Naive thymus-derived CD4-positive, alpha-beta T cell (primary cell): ENCODE data around the gene PHEX. TPM values are rescaled to one million over a fixed set of nuclear protein-coding genes. Genes with fewer than 3 reads are reported as not detected.

Source experiments
- polyA plus RNA-seq, 2 donors: library from polyadenylated mRNA; unstranded; fragments of 300-500 nt; fragmentation: Illumina TruSeq; gene quantifications; one replicate each; pipeline ENCODE4 v1.2.3, GENCODE V29; 2021
- total RNA-seq, 6 experiments: library from RNA in 5 of 6; stranded (reverse) in 5 of 6; gene quantifications; 1 replicate in 5 of 6; 2 replicates in 1 of 6; pipeline ENCODE4 v1.2.3 and lab custom pipeline; 2021 to 2026

Gene PHEX
- total and polyA plus RNA-seq, 7 experiments from 2014 or later, result 0.08 to 0.32 (median 0.12) TPM; not detected in 2

Other genes starting within 250 kb of the PHEX start
- gene MBTPS2, start 192.7 kb upstream of the PHEX start, total RNA-seq, result 1 to 10 TPM; 5.2 to 9.9 (median 7.2) TPM
- gene MBTPS2, start 192.7 kb upstream of the PHEX start, polyA plus RNA-seq, result 1 to 10 TPM; 4.6 to 4.9 TPM
- 1 to 10 TPM in 4 of 5 experiments, under 1 TPM in 1; 0.66 to 2.7 (median 1.4) TPM for gene YY2, start 176.3 kb upstream of the PHEX start, total RNA-seq
- under 1 TPM; 0.66 to 0.79 TPM for gene YY2, start 176.3 kb upstream of the PHEX start, polyA plus RNA-seq
- 10 to 100 TPM; 14.7 to 57.4 (median 20.4) TPM for gene SMS, start 91.6 kb upstream of the PHEX start, total RNA-seq
- gene SMS, start 91.6 kb upstream of the PHEX start, polyA plus RNA-seq, result 10 to 100 TPM; 33.6 to 35.9 TPM
- not detected for gene CBLL2, start 240.6 kb downstream of the PHEX start, total RNA-seq
- not detected for gene CBLL2, start 240.6 kb downstream of the PHEX start, polyA plus RNA-seq